ENCODE measurements around the gene SIPA1L3. TPM values are rescaled to one million over a fixed set of nuclear protein-coding genes. Genes with fewer than 3 reads are reported as not detected.

The SIPA1L3 gene
- polyA plus RNA-seq, 1 of the 3 experiments (the other 2 are of a cell fraction): 11.6 TPM

GRCh38 chr19:38211766-38212165 lies 304.8 kb downstream of the SIPA1L3 start (continued):
- TF ChIP-seq EZH2phosphoT487 (IDR thresholded peaks at IDR 0.05; ENCODE audit: borderline replicate concordance, low read depth) (no peak), RXRA (IDR thresholded peaks at IDR 0.05; ENCODE audit: borderline replicate concordance, low read depth) (no peak), YY1 (IDR thresholded peaks at IDR 0.05; ENCODE audit: low read depth) (no peak), TCF12 (IDR thresholded peaks at IDR 0.05) (no peak), RCOR1 (IDR thresholded peaks at IDR 0.05; ENCODE audit: low read length) (no peak), POLR2AphosphoS5 (IDR thresholded peaks at IDR 0.05; ENCODE audit: low read depth, low read length) (no peak), EP300 (IDR thresholded peaks at IDR 0.05; ENCODE audit: borderline replicate concordance in 1 of 2, low read depth in 1 of 2, low read length in 1 of 2) (no peak), MEF2A (IDR thresholded peaks at IDR 0.05; ENCODE audit: borderline replicate concordance, low read depth) (no peak), PBX3 (IDR thresholded peaks at IDR 0.05) (no peak), ZBTB33 (IDR thresholded peaks at IDR 0.05; ENCODE audit: borderline replicate concordance, low read depth) (no peak), NRF1 (IDR thresholded peaks at IDR 0.05; ENCODE audit: low read depth, low read length) (no peak)
- TF ChIP-seq, protein P1, sequence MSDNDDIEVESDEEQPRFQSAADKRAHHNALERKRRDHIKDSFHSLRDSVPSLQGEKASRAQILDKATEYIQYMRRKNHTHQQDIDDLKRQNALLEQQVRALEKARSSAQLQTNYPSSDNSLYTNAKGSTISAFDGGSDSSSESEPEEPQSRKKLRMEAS (IDR thresholded peaks at IDR 0.05; ENCODE audit: low read depth): no peak

DNA sequence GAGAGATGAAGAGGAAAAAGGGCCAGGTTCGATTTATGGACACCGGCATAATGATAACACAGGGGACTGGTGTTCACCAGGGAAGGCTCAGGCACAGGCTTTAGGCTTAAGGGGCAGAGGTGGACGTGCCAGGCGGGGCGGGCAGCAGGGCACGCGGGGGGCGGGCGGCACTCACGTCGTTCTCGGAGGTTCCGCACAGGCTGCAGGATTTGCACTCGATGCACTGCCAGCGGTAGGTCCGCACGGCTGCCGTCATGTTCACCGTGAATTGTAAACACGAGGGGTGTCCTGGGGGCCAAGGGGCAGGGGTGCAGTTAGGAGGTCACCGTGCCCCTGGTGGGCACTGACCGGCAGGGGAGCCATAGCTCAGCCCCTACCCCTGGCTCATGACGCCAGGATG lies 306.5 kb downstream of the SIPA1L3 start:
- ChIA-PET POLR2A (no interaction called here), CTCF (interaction anchor here (0.9 to 1.2 kb wide), 2 partner anchors 71 to 315 kb away, joined by 3 to 5 read pairs; no protein-coding TSS in a partner anchor)
- DNase-seq: no peak
- no peaks in the 10 kb centered on the region for H3K27me3 ChIP-seq (ENCODE audit: insufficient read depth)
- no peak overlapping the region for H3K4me2 ChIP-seq
- 91% methylated on average over 18 of the region's 23 CpGs for WGBS (ENCODE audit: low lambda C conversion rate)
- H3K9me2 ChIP-seq: no peaks in the 10 kb centered on the region
- no peak for TF ChIP-seq ZBTB33 (IDR thresholded peaks at IDR 0.05; ENCODE audit: borderline replicate concordance, low read depth)
- TF ChIP-seq YY1 (IDR thresholded peaks at IDR 0.05; ENCODE audit: low read depth): no peak
- TF ChIP-seq FOSL2 (IDR thresholded peaks at IDR 0.05; ENCODE audit: borderline replicate concordance, low read depth): no peak
- TF ChIP-seq MEF2A (IDR thresholded peaks at IDR 0.05; ENCODE audit: borderline replicate concordance, low read depth): no peak
- no peak for TF ChIP-seq TEAD4 (IDR thresholded peaks at IDR 0.05; ENCODE audit: borderline replicate concordance, insufficient read depth)
- TF ChIP-seq SIN3A (IDR thresholded peaks at IDR 0.05; ENCODE audit: borderline replicate concordance, low read depth, low read length): no peak
- no peak for TF ChIP-seq NFIC (IDR thresholded peaks at IDR 0.05; ENCODE audit: borderline replicate concordance)
- no peak overlapping the region for H3K9ac ChIP-seq
- H3K4me1 ChIP-seq (ENCODE audit: control insufficient read depth in 1 of 2, insufficient read depth in 2 of 2, low read depth in 1 of 2, low read length in 1 of 2): peaks cover 4 to 22% of the 10 kb centered on the region in 2 experiments; a peak in 1 of 4 replicates
- H3K4me3 ChIP-seq (ENCODE audit: low read depth in 2 of 2, low read length in 1 of 2): no peak overlapping the region
- H3K79me2 ChIP-seq (ENCODE audit: insufficient read depth): no peaks in the 10 kb centered on the region
- H3K27ac ChIP-seq (ENCODE audit: low read depth in 2 of 2, low read length in 1 of 2): peak overlapping the region in 1 of 2 experiments; percentile 53; a peak in 2 of 4 replicates
- peaks cover 0 to 7% of the 10 kb centered on the region in 2 experiments for H3K36me3 ChIP-seq (replicated peaks in 1 of 2; ENCODE audit: control insufficient read depth in 1 of 2, insufficient read depth in 2 of 2, low read length in 1 of 2)
- peaks cover 1% of the 10 kb centered on the region for H3F3A ChIP-seq (replicated peaks; ENCODE audit: insufficient read depth)
- no peaks in the 10 kb centered on the region for H4K20me1 ChIP-seq (ENCODE audit: insufficient read depth)
- no peak overlapping the region for H2AFZ ChIP-seq (ENCODE audit: low read depth)
- no peaks in the 10 kb centered on the region for H3K9me3 ChIP-seq

Data from SK-N-SH (cell line).